MM.1S (cell line): Measurements from ENCODE around the gene PAPLN.

Source experiments
- EZH2 ChIP-seq: fragments of 300-600 bp; sonication (generic); optimal IDR thresholded peaks from 2 replicates; pipeline ENCODE3; 2017; ENCODE audit warnings: low read depth, mild to moderate bottlenecking, antibody characterized with exemption, low read length, mixed read lengths
- EZH2phosphoT487 ChIP-seq: fragments of 300-600 bp; sonication (generic); IDR thresholded peaks from 2 replicates; pipeline ENCODE4 v1.6.1; 2018; ENCODE audit warnings: antibody characterized with exemption, low read length
- TF ChIP-seq, protein P1 (sequence below): fragments of 300-600 bp; sonication (generic); IDR thresholded peaks from 2 replicates; pipeline ENCODE4 v1.5.1; 2016; ENCODE audit warnings: antibody characterized with exemption, low read length, mixed read lengths

DNA sequence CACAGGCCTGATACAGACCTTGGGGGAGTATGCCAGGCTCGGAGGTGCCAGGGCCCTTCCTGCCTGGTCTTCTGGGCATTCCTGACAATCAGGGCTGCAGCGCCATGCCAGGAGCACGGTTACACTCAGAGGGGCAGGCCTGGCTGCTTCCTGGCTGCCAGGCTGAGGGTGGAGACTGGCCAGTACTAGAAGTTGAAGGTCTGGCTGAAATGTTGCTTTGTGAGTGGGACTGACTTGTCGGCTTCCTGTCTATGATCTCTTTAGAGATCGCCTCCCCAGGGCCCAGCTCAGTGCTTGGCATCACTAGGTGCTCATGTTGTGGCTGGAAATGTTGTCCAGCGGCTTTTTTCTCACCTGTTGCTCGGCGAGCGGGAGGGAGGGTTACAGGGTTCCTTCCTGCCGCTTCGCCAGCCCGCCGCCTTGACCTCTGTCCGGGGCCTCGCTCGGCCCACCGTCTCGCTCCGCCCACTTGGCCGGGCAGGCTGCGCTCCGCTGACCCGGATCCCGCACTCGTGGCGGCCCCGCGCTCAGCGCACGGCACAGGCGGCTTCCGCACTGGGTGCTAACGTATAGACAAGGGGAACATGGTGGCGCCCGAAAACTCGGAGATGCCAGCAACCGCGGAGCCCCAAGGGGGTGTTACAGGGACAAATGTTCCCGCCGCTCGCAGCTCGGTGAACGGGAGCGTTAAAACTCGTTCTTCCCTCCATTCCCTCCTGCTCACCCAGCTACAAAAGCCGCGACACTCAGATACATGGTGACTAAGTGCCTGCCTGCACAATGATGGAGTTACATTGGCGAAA lies 32.6 kb downstream of the PAPLN start:
- TF ChIP-seq, protein P1, sequence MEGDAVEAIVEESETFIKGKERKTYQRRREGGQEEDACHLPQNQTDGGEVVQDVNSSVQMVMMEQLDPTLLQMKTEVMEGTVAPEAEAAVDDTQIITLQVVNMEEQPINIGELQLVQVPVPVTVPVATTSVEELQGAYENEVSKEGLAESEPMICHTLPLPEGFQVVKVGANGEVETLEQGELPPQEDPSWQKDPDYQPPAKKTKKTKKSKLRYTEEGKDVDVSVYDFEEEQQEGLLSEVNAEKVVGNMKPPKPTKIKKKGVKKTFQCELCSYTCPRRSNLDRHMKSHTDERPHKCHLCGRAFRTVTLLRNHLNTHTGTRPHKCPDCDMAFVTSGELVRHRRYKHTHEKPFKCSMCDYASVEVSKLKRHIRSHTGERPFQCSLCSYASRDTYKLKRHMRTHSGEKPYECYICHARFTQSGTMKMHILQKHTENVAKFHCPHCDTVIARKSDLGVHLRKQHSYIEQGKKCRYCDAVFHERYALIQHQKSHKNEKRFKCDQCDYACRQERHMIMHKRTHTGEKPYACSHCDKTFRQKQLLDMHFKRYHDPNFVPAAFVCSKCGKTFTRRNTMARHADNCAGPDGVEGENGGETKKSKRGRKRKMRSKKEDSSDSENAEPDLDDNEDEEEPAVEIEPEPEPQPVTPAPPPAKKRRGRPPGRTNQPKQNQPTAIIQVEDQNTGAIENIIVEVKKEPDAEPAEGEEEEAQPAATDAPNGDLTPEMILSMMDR: no peak
- no peak for TF ChIP-seq EZH2
- no peak for TF ChIP-seq EZH2phosphoT487
